Psoas muscle (tissue), 8 donors: ENCODE results near the gene GNGT1. TPM values are rescaled to one million over a fixed set of nuclear protein-coding genes. Genes with fewer than 3 reads are reported as not detected.
A peak's percentile ranks its signal among the peaks of the same experiment; 100 is the strongest.
"Not testable (repeated sequence)": the region's sequence is repeated elsewhere in the genome, so short reads cannot be mapped to it uniquely, and the experiment has no call there.

Source experiments
- ATAC-seq, 4 donors: fragments of 200-7000 bp; cut with Tn5 transposase; one replicate each; pipeline ENCODE4 v1.9.1; 2020; ENCODE audit warnings: moderate library complexity in 3 of 4, mild to moderate bottlenecking in 2 of 4
- DNase-seq, 2 donors: peaks; one replicate each; pipeline ENCODE4 v3.0.0-alpha.2; 2020
- H3K27ac ChIP-seq: fragments of 200-600 bp; one replicate; pipeline ENCODE4 v1.8.0; 2022
- H3K27me3 ChIP-seq, 3 donors: fragments of 200-600 bp in 1 of 3; one replicate each; pipeline versions ENCODE4 v1.6.1 to v1.8.0; 2013 to 2022; ENCODE audit warnings: low read length in 2 of 3, mild to moderate bottlenecking in 2 of 3, moderate library complexity in 1 of 3; ENCODE audit not compliant: insufficient read depth in 3 of 3
- H3K36me3 ChIP-seq, 2 donors: fragments of 200-600 bp in 1 of 2; one replicate each; pipeline versions ENCODE4 v1.6.1 to v1.8.0; 2013 to 2022; ENCODE audit warnings: low read depth in 1 of 2, mild to moderate bottlenecking in 1 of 2, moderate library complexity in 1 of 2; ENCODE audit not compliant: insufficient read depth in 1 of 2
- H3K4me1 ChIP-seq: fragments of 200-600 bp; one replicate; pipeline ENCODE4 v1.8.0; 2022
- H3K4me3 ChIP-seq: fragments of 200-600 bp; one replicate; pipeline ENCODE4 v1.8.0; 2022; ENCODE audit warnings: mild to moderate bottlenecking
- H3K9me3 ChIP-seq: fragments of 200-600 bp; one replicate; pipeline ENCODE4 v1.8.0; 2022
- WGBS, 3 donors: extraction: QIAGEN DNeasy Blood & Tissue Kit; methylation state at CpG; one replicate each; pipeline versions ENCODE4 v1.1.6 to v1.1.7; 2013; 5-methylcytosine and 5-hydroxymethylcytosine counted together
- intact Hi-C, 2 donors: fragments of 100-400 bp; cut with DNase I; formaldehyde crosslinking; loops; one replicate each; pipeline versions ENCODE4 v1.11.0 to v1.14.2; 2022
- polyA plus RNA-seq, 3 donors: library from polyadenylated mRNA; stranded (reverse); fragments of 200-250 nt; gene quantifications; one replicate each; pipeline ENCODE4 v1.2.3, GENCODE V29; 2013
- total RNA-seq, 4 donors: library from RNA; stranded (reverse); fragmentation: NEBNext Ultra II Directional in 2 of 4; extraction: Animal tissue kit (Norgen Biotek cat#: 25700) in 2 of 4; gene quantifications; one replicate each; pipeline versions ENCODE4 v1.2.1 to v1.2.4, GENCODE V29; 2021 to 2023
- TF ChIP-seq, protein P1 (sequence below): fragments of 200-600 bp; IDR thresholded peaks from one replicate; pipeline ENCODE4 v1.8.0; 2022; ENCODE audit warnings: antibody characterized with exemption
- donor health status: healthy with polysubstance abuse.
- donor health status: DM: no; HTN: no; CAD: no; lungs with moderate emphysema.
- donor health status: Bipolar disorder and iron deficiency.
- donor health status: healthy.
- donor health status: DM: yes; HTN: yes; CAD: no.
- donor health status: DM: no; HTN: no; CAD: no.
- donor health status: DM: no; HTN: no; CAD: no.
- donor health status: DM: yes; HTN: yes; CAD: no.

GNGT1 gene
- total and polyA plus RNA-seq, 7 donors, result 0.07 TPM; not detected in 6

DNA sequence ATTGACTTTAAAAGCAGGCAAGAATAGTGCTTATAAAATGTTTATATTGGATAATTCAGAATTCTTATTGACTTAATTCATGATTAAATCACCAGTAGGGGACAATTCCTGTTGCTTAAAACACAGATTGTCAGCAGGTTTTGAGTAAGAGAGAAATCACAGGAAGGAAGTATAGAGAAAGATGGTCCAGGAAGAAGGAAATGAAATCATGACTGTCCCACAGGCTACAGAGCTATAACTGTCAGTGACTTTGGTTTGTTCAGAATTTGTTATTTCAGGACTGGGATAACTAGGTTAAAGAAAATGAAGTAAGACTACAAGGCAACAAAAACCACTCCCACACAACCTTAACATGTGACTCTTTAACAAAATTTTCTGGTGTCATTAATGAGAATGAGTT is 6.8 kb downstream of the GNGT1 start:
- no peak for ATAC-seq
- no peaks in the 10 kb centered on the region for H3K9me3 ChIP-seq
- no peak overlapping the region for H3K4me3 ChIP-seq
- no peak for DNase-seq
- H3K4me1 ChIP-seq, result peaks cover 6% of the 10 kb centered on the region
- no peak overlapping the region for H3K27ac ChIP-seq
- H3K27me3 ChIP-seq, result peaks cover 0 to 3% (median 0%) of the 10 kb centered on the region in 3 donors
- H3K36me3 ChIP-seq, result no peaks in the 10 kb centered on the region
- intact Hi-C loops, result no loop called here
- TF ChIP-seq, protein P1, sequence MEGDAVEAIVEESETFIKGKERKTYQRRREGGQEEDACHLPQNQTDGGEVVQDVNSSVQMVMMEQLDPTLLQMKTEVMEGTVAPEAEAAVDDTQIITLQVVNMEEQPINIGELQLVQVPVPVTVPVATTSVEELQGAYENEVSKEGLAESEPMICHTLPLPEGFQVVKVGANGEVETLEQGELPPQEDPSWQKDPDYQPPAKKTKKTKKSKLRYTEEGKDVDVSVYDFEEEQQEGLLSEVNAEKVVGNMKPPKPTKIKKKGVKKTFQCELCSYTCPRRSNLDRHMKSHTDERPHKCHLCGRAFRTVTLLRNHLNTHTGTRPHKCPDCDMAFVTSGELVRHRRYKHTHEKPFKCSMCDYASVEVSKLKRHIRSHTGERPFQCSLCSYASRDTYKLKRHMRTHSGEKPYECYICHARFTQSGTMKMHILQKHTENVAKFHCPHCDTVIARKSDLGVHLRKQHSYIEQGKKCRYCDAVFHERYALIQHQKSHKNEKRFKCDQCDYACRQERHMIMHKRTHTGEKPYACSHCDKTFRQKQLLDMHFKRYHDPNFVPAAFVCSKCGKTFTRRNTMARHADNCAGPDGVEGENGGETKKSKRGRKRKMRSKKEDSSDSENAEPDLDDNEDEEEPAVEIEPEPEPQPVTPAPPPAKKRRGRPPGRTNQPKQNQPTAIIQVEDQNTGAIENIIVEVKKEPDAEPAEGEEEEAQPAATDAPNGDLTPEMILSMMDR, result no peak

- Histone ChIP-seq H3K4me1 (peaks cover 6% of the 10 kb centered on the region), H3K36me3 (no peaks in the 10 kb centered on the region), H3K9me3 (no peaks in the 10 kb centered on the region), H3K4me3 (no peak overlapping the region), H3K27ac (no peak overlapping the region), H3K27me3 (peaks cover 0 to 7% (median 0%) of the 10 kb centered on the region in 3 donors)
- TF ChIP-seq, protein P1, result no peak
- intact Hi-C loops, result no loop called here
- no peak for ATAC-seq
- 11 to 30% (median 14%) methylated on average over 7 of the region's 7 CpGs for WGBS, 3 donors
- DNase-seq, result no peak
These were observed 8.3 kb downstream of the GNGT1 start for GRCh38 chr7:93914581-93915066.

- H3K27me3 ChIP-seq, H3K4me3 ChIP-seq, H3K9me3 ChIP-seq, H3K36me3 ChIP-seq, H3K27ac ChIP-seq, DNase-seq, H3K4me1 ChIP-seq, ATAC-seq, intact Hi-C loops: not testable (repeated sequence)
- 17 to 59% (median 40%) methylated on average over 2 to 3 of the region's 3 CpGs for WGBS, 3 donors
These were observed 9.0 kb downstream of the GNGT1 start for GRCh38 chr7:93915206-93915842.

DNA sequence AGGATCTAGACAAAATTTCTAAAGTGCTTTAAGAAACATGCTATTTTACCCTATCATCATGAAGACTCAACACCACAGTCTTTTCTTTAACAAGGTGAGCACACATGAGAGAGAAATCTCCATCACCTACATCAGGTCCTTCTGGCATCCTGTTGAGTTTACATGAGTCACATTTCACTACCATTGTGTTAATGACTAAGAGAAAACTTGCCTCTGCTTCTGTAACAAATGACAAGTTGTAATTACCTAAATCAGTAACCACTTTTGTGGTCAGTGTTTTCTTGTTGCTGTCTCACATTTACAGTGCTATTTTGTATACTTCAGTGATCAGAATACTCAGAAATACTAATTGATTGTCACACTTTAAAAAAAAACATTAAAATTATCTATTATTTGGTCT is 9.5 kb downstream of the GNGT1 start:
- H3K36me3 ChIP-seq, H3K27ac ChIP-seq, intact Hi-C loops, ATAC-seq, H3K4me1 ChIP-seq, H3K4me3 ChIP-seq, DNase-seq, H3K9me3 ChIP-seq: not testable (repeated sequence)
- peaks cover 0 to 11% (median 0%) of the 10 kb centered on the region in 3 donors for H3K27me3 ChIP-seq

DNA sequence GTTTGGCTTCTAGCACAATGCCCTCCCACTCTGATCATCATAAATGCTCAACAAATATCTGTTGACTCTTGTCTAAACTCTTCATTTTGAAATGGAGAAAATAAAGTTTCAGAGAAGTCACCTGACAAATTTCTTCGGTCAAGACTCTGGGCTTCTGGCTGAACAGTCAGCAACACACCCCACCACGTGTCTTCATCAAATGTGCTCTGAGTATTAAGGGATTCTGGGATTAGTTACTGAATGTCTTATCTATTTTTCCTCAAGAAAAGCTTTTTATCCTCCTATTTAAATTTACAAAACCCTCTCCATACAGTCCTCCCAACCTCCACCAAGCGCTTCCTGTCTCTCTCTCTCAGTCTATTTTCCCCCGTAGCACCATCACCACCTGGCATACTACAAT is 9.9 kb downstream of the GNGT1 start:
- H3K9me3 ChIP-seq, ATAC-seq, H3K27ac ChIP-seq, intact Hi-C loops, H3K4me1 ChIP-seq, DNase-seq, H3K4me3 ChIP-seq, H3K36me3 ChIP-seq: not testable (repeated sequence)
- WGBS, 3 donors, result 67 to 87% (median 80%) methylated on average over 4 of the region's 4 CpGs
- peaks cover 0 to 11% (median 0%) of the 10 kb centered on the region in 3 donors for H3K27me3 ChIP-seq

GRCh38 chr7:93920496-93921182 is 14.3 kb downstream of the GNGT1 start:
- no peak for ATAC-seq
- intact Hi-C loops, result no loop called here
- DNase-seq, result no peak
- H3K27me3 ChIP-seq, result peaks cover 0 to 11% (median 0%) of the 10 kb centered on the region in 3 donors
- no peaks in the 10 kb centered on the region for H3K9me3 ChIP-seq
- 33 to 38% (median 35%) methylated on average over 6 of the region's 6 CpGs for WGBS, 3 donors
- peak overlapping the region; percentile 63 for H3K4me3 ChIP-seq
- TF ChIP-seq, protein P1, result no peak
- H3K27ac ChIP-seq, result peak overlapping the region; percentile 57
- no peaks in the 10 kb centered on the region for H3K4me1 ChIP-seq
- H3K36me3 ChIP-seq, result no peaks in the 10 kb centered on the region
